ENCODE results near the gene ADGRB3.
"Not testable (repeated sequence)": the region's sequence is repeated elsewhere in the genome, so short reads cannot be mapped to it uniquely, and the experiment has no call there.

DNA sequence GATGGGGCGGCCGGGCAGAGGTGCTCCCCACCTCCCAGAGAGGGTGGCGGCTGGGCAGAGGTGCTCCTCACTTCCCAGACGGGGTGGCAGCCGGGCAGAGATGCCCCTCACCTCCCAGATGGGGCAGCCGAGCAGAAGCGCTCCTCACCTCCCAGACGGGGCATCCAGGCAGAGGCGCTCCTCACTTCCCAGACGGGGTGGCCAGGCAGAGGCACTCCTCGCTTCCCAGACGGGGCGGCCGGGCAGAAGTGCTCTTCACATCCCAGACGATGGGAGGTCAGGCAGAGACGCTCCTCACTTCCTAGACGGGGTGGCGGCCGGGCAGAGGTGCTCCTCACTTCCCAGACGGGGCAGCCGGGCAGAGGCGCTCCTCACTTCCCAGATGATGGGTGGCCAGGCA, 798.0 kb downstream of the ADGRB3 start:
- TF ChIP-seq POLR2A, CTCF (IDR thresholded peaks at IDR 0.05): not testable (repeated sequence)

Measured in breast epithelium (tissue), 3 donors.